ENCODE measurements around the gene SETD2.

SETD2 gene

GRCh38 chr3:47009225-47010110 is 154.4 kb downstream of the SETD2 start:
- peak; percentile 95 for DNase-seq (ENCODE audit: low read depth, low spot score)

GRCh38 chr3:47008851-47009224 is 155.1 kb downstream of the SETD2 start:
- DNase-seq (ENCODE audit: low read depth, low spot score), result no peak

GRCh38 chr3:47008234-47008796 is 155.6 kb downstream of the SETD2 start:
- no peak for DNase-seq (ENCODE audit: low read depth, low spot score)

GRCh38 chr3:47007482-47008233 is 156.3 kb downstream of the SETD2 start:
- no peak for DNase-seq (ENCODE audit: low read depth, low spot score)

GRCh38 chr3:47007001-47007400 is 156.9 kb downstream of the SETD2 start:
- DNase-seq (ENCODE audit: low read depth, low spot score), result no peak

GRCh38 chr3:47006145-47006651 is 157.7 kb downstream of the SETD2 start:
- no peak for DNase-seq (ENCODE audit: low read depth, low spot score)

- no peak for DNase-seq (ENCODE audit: low read depth, low spot score)
Observed at GRCh38 chr3:47005212-47006144, 158.4 kb downstream of the SETD2 start.

GRCh38 chr3:47004369-47005211 is 159.3 kb downstream of the SETD2 start:
- no peak for DNase-seq (ENCODE audit: low read depth, low spot score)

GRCh38 chr3:47003461-47004368 is 160.2 kb downstream of the SETD2 start:
- DNase-seq (ENCODE audit: low read depth, low spot score), result no peak

- no peak for DNase-seq (ENCODE audit: low read depth, low spot score)
Observed at GRCh38 chr3:47003056-47003410, 160.9 kb downstream of the SETD2 start.

- DNase-seq (ENCODE audit: low read depth, low spot score), result peak; percentile 61
Observed at GRCh38 chr3:47002171-47003055, 161.5 kb downstream of the SETD2 start.

GRCh38 chr3:47001731-47002170 is 162.2 kb downstream of the SETD2 start:
- DNase-seq (ENCODE audit: low read depth, low spot score), result no peak

GRCh38 chr3:47000922-47001730 is 162.8 kb downstream of the SETD2 start:
- DNase-seq (ENCODE audit: low read depth, low spot score), result no peak

GRCh38 chr3:47000198-47000815 is 163.6 kb downstream of the SETD2 start:
- no peak for DNase-seq (ENCODE audit: low read depth, low spot score)

- no peak for DNase-seq (ENCODE audit: low read depth, low spot score)
Observed at GRCh38 chr3:46999516-47000197, 164.3 kb downstream of the SETD2 start.

GRCh38 chr3:46998852-46999515 is 164.9 kb downstream of the SETD2 start:
- DNase-seq (ENCODE audit: low read depth, low spot score), result no peak

Data from ELF-1 (cell line).